Left hindlimb (tissue), 1 donor: ENCODE data around the gene APOD.
"Not testable (repeated sequence)": the region's sequence is repeated elsewhere in the genome, so short reads cannot be mapped to it uniquely, and the experiment has no call there.

ENCODE experiments used
- DNase-seq: peaks from one replicate; pipeline ENCODE4 v3.0.0-alpha.2; 2018

APOD gene

GRCh38 chr3:195583831-195584542 is at the start of gene APOD:
APOD (minus strand) TSS chr3:195583940; CDS start chr3:195579461, 4,479 bp downstream.
- peak; percentile 68 for DNase-seq

- not testable (repeated sequence) for DNase-seq
Observed at GRCh38 chr3:195633351-195633750, 49.6 kb upstream of the APOD start.

GRCh38 chr3:195632501-195633185 is 48.9 kb upstream of the APOD start:
- not testable (repeated sequence) for DNase-seq

- not testable (repeated sequence) for DNase-seq
Observed at GRCh38 chr3:195632046-195632445, 48.3 kb upstream of the APOD start.

- DNase-seq = not testable (repeated sequence)
Observed at GRCh38 chr3:195630938-195631495, 47.3 kb upstream of the APOD start.

GRCh38 chr3:195630086-195630917 is 46.6 kb upstream of the APOD start:
- DNase-seq = not testable (repeated sequence)

- not testable (repeated sequence) for DNase-seq
Observed at GRCh38 chr3:195629682-195630081, 45.9 kb upstream of the APOD start.

GRCh38 chr3:195628386-195628920 is 44.7 kb upstream of the APOD start:
- not testable (repeated sequence) for DNase-seq

GRCh38 chr3:195627515-195628385 is 44.0 kb upstream of the APOD start:
- not testable (repeated sequence) for DNase-seq

GRCh38 chr3:195624603-195625560 is 41.1 kb upstream of the APOD start:
- DNase-seq = not testable (repeated sequence)

- not testable (repeated sequence) for DNase-seq
Observed at GRCh38 chr3:195624171-195624570, 40.4 kb upstream of the APOD start.

- DNase-seq = not testable (repeated sequence)
Observed at GRCh38 chr3:195623217-195623965, 39.7 kb upstream of the APOD start.

GRCh38 chr3:195622523-195623170 is 38.9 kb upstream of the APOD start:
- DNase-seq = not testable (repeated sequence)

GRCh38 chr3:195622012-195622411 is 38.3 kb upstream of the APOD start:
- DNase-seq = not testable (repeated sequence)

GRCh38 chr3:195621095-195621494 is 37.4 kb upstream of the APOD start:
- not testable (repeated sequence) for DNase-seq

GRCh38 chr3:195620476-195620875 is 36.7 kb upstream of the APOD start:
- DNase-seq = not testable (repeated sequence)

- not testable (repeated sequence) for DNase-seq
Observed at GRCh38 chr3:195619591-195620369, 36.0 kb upstream of the APOD start.
